Measurements from ENCODE around the gene HNRNPC.
"Not testable (repeated sequence)": the region's sequence is repeated elsewhere in the genome, so short reads cannot be mapped to it uniquely, and the experiment has no call there.

The HNRNPC gene

DNA sequence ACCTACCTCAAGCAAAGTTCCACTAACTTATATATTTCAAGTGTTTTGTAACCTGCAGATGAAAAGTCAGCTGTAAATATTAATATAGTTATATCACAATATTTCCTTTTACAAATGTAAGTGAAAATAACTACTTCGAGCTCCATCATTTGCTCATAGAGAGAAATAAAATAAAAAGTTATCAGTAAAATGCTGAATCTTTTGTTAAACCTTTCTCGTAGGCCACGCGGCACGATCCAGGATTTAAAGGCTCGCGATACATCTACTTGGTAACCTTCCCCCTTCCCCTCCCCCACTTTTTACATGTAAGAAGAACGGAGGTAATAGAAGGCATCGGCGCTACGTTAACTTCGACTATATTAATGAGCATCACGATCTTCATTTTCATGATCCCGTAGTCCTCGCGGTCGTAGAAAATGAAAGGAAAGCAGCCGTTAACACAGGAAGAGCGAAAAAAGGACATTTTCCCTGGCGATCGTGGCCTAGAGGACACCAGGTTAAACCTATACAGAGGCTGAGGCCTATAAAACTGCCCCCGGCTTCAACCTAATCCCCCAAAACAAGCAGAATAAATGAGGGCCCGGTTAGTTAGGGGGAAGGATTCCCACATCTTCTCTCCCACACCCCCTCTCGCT lies 508 bp downstream of the HNRNPC start:
- DNase-seq, result no peak

DNA sequence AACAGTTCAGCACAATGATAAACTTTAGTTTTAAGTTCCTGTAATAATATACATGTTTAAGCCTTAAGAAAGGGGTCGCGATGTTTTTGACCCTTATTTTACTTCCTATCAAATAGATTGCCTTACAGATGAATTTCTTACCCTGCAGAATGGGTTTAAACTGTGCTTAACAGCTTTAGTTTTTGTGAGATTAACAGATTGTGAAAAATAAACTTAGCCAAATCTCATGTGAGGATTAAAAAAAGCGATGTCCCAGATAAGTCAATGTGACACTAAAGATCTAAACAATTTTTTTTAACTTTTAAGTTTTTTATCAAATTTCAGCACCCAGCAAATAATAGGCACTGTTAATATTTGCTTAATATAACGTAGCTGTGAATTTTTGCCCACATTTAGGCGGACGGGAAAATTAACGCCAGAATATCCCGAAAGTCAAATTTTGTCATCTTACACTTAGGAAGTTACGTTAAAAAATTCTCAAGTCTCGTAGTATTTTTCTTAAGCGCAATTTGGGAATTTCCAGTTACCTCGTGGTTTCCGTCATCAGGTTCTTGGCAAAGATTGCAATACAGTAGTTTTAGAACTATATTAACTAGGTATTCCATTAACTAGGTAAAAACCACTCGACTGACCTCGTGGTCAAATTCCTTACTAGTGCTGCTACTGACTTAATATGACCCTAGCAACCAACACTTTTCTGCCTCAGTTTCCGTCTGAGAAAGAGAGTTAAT lies 1.2 kb downstream of the HNRNPC start:
- DNase-seq, result no peak

DNA sequence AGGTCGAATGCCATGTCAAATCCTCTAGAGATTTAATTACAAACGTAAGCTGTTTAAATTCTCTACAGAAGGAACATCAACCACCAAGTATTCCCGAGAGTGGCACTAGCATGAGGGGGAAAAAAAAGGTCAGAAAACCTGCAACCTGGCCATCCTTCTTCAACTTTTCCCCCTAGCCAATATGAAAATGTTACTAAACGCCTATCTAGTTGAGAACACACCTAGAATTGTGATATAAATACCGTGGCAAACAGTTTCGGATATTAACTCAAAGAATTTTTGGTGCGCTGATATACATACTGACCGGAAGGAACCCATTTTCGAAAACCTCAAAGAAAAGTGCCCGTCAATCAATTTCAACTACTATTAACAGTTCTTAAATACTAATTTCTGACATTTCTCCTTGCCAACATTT lies 1.8 kb downstream of the HNRNPC start:
- no peak for DNase-seq

DNA sequence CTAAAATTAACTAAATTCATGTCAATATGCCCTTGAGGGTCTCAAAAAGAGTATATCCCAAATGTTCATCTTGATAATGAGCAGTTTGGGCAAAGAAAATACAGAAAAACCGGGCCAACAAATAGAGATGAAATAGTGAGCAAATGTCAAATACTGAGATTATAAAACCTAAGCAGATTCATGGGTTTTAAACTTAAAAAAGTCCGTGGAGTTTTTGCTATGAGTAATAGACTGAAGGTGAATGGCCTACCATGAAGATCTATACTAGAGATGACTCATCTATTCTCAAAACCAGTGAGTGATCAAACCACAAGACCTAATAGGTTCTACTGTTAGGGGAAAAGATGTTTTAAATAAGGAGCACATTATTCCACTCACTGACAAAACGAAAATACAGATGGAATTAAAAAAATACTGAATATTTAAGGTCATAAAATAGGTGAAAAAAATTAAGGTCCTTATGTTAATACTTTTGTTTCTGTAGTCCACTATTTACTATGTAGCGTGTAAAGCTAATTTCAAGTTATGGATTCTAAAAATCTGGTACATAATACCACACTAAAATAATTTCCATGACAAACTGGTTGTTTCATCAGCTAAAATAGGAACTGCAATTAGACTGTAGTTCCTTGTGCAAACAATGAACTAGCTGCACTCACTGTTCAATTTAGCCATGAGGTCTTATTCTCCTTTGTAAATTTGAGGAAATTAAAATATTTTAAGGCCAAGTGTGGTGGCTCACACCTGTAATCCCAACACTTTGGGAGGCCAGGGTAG lies 5.0 kb downstream of the HNRNPC start:
- no peak for DNase-seq

DNA sequence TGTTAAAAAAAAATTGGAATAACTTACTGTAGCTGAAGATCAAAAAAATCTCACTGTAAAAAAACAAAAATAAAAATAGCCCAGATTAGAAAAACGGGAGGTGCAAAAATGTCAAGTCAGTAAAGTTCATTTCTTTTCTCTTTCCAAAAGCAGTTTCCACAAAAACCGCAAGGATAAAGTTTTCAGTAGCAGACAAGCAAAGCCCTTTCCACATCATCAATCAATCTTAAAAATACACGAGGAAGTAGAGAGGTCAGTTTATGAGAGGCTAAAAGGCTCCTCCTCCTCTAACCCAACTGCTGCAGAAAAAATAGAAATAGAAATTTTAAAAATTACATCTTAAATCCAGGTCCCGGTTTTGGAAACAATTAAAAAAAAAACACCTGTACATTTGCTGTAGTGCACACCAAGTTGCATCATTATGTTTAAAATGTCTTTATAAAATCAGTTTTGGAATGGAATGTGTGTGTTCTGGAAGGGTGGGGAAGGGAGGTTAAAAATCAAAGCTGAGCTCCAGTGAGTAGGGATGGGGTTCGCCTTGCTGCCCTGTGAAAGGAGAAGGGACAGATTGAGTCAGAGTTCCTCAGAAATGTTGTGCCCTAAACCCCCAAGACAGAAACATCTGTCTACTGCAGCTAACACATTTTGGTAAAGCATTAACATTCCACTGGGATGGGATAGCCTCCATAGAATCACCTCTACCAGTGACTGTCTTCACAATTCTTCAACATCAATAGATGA lies 5.8 kb downstream of the HNRNPC start:
- no peak for DNase-seq

DNA sequence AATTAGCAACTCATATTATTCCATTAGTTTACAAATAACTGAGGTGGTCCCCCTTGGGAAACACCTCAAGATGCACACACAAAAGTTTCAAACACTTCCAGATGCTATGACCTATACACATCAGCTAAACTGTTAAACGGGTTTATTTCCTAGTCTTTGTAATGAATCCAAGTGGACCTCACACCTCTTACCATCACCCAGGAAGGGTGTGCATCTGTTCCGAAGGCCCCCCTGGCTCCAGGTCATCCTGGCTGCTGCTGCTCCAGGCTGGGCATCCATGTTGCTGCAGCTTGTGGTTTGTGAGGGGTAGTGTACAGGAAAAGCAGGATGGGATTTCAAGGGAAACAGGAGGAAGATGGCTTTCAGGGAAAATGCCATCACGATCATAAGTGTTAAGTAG lies 6.8 kb downstream of the HNRNPC start:
- DNase-seq, result no peak

DNA sequence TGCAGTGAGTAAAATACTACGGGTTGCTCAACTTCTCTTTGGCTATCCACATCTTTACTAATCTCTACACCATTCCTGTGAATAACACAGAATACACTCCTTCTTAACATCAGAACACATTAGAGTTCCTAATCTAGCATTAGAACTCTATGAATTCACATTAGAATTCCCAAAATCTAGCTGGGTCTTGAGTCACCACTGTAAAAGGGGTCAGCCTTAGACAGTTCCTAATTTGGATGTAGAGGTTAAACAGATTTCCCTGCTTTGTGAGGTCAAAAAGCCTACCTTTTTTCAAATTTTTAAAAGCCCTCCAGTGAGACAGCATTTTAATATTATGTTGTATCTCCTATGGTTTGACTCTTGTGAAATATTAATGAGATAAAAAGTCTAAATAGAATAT lies 7.4 kb downstream of the HNRNPC start:
- DNase-seq, result no peak

DNA sequence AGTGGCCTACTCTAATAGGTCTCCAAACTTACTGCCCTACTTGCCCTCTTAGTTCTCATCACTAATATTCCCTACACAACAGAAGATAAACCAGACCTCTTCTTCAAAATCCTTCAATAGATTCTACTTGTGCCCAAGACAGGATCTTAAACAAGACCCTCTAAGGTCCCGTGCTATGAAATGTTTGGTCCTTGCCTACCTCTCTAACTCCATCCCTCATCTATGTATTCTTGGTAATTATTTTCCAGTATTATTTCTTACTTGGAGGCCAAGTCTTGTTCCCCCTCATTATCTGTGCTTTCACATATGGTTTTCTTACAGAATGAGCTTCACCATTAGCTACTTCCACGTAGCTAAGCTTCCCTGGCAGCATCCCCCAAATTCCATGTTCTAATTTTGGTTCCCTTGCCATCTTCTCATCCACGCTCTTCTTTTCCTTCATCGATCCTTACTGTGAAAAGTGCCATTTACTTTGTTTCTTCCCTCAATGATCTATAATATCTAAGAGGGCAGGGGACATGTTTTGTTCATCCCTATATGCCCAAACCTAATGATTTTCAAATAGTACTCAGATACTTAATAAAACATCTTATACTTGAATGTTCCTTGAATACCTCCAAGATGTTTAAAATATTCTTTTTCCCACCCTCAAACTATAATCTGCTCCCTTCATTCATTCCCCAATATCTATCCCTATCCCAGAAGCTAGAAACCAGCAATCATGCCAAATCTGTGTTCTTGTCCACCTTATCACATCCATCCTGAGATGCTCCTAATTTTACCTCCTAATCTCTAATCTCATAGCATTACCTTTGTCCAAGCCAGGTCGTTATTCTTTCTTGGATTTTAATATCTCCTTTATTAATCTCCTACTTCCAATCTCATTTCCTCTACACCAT lies 10.1 kb downstream of the HNRNPC start:
- no peak for DNase-seq

DNA sequence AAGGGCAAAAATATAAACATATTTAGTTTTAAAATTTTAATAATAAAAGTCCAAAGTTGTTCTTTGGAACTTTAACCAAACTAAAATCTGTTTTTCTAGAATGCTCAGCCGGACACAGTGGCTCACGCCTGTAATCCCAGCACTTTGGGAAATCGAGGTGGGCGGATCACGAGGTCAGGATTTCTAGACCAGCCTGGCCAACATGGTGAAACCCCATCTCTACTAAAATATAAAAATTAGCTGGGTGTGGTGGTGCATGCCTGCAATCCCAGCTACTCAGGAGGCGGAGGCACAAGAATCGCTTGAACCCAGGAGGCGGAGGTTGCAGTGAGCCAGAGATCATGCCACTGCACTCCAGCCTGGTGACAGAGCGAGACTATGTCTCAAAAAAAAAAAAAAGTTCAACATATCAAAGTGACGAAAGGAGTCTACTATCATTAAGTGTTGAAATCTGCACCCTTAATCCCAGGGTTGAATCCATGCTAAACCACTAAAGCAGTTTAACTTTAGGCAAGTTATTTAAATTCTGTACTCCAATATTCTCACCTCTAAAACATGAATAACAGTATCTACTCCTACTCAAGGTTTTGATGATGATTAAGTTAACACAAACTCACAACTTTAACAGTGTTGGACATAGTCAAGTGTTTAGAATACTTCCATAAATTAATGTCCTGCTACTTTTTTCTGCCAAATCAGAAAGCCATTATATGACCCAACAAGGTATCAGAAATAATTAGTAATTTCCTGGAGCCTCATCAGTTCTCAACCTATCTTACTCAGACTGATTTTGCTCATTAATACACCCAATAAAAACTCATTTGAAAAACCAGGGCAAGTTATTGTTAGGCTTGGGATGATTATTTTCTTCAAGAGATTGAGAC lies 11.0 kb downstream of the HNRNPC start:
- no peak for DNase-seq

DNA sequence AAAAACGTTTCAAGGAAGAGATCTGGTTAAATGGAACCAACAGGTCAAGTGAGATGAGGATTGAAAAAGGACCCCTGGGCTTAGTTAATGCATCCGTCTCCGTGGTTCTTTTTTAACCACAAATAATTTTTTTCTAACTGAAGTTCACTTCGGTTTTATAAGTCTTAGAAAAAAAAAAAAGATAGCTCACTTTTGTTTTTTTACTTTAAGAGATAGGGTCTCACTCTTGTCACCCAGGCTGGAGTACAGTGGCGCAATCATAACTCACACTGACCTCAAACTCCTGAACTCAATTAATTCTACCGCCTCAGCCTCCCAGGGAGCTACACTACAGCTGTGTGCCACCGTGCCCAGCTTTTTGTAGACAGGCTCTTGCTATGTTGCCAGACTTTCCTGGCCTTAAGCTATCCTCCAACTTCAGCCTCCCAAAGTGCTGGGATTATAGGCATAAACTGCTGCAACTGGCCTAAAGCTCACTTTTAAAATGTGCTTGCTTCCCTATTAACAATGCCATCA lies 11.8 kb downstream of the HNRNPC start:
- DNase-seq, result no peak

DNA sequence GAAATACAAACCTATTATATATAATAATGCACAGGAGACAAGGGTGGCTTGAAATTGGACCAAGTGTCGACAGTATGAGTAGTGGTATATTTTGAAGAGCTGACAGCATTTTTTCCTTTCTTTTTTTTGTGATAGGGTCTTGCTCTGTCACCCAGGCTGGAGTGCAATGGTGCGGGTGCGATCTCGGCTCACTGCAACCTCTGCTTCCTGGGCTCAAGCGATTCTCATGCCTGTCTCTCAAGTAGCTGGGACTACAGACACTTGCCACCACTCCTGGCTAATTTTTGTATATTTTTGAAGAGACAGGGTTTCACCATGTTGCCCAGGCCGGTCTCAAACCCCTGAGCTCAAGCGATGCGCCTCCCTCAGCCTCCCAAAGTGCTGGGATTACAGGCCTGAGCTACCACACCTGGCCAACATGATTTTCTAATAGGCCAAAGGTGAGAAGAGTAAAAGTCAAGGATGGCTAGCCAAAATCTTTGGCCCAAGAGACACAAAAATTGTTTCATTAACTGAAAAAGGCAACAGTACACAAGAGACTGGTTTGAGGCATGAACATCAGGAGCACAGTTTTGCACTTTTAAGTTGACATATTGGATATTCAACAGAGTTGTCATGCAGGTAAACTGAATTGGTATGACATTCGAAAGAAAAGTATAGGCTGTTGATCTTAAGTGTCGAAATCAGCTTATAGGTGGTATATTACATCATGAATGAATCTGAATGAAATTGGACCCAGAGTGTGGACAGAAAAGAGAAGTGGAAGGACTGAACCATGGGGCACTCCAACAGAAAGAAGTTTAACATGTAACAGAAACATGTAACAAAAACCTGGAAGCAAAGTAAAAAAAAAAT lies 12.5 kb downstream of the HNRNPC start:
- no peak for DNase-seq

DNA sequence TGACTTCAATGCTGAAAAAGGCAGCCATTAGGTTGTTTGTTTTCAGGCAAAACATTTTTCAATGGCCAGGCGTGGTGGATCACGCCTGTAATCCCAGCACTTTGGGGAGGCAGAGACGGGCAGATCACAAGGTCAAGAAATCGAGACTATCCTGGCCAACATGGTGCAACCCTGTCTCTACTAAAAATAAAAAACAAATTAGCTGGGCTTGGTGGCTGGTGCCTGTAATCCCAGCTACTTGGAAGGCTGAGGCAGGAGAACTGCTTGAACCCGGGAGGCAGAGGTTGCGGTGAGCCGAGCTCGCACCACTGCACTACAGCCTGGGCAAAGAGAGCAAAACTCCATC lies 13.2 kb downstream of the HNRNPC start:
- not testable (repeated sequence) for DNase-seq

DNA sequence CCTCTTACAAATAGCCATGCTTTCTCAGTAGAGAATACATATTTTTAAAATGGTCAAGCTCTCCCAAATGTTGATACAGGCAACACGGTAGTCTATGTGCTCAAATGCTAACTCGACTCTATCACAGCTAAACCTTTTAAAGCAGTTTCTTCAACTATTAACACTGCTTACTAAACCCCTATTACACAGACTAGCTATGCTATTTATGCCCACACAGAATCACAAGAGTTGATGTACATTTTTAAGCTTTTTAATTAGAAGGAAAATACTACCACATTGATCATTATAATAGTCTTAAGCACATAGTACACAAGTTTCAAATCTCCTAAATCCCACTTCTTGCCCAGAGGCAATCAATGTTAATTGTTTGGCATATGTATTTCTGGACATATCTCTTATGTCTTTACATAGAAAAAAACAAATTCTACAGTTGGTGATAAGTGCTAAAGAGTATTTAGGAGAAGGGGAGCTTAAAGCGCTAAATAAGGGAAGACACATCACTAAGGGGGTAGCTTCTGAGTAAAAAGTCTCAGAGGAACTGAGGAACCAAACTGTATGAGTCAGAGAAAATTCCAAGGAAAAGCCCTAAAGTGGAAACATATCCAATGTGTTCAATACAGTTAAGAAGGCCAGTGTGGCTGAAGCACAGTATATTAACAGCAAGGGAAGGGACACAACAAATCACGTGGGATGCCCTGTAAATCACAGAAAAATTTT lies 13.7 kb downstream of the HNRNPC start:
- DNase-seq, result no peak

DNA sequence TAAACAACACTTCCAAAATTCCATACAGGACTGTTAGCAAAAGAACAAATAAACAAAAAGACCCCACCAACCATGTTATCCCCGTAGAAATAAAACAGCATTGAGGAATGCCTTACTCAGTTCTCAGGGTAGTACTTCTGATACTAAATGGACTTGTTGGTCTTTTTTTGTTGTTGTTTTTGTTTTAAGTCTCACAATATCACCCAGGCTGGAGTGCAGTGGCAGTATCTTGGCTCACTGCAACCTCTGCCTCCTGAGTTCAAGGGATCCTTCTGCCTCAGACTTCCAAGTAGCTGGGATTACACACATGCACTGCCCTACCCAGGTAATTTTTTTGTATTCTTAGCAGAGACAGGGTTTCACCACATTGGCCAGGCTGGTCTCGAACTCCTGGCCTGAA lies 17.1 kb downstream of the HNRNPC start:
- DNase-seq, result no peak

DNA sequence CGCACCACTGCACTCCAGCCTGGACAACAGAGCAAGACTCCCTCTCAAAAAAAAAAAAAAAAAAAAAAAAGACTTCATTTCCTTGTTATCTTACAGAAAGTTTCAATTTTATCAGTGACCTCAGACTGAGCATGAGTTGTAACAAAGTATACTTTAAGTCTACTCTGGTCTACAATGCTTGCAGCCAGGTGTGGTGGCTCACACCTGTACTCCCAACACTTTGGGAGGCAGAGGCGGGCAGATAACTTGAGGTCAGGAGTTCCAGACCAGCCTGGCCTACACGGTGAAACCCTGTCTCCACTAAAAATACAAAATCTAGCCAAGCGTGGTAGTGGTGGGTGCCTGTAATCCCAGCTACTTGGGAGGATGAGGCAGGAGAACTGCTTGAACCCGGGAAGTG lies 18.0 kb downstream of the HNRNPC start:
- no peak for DNase-seq

DNA sequence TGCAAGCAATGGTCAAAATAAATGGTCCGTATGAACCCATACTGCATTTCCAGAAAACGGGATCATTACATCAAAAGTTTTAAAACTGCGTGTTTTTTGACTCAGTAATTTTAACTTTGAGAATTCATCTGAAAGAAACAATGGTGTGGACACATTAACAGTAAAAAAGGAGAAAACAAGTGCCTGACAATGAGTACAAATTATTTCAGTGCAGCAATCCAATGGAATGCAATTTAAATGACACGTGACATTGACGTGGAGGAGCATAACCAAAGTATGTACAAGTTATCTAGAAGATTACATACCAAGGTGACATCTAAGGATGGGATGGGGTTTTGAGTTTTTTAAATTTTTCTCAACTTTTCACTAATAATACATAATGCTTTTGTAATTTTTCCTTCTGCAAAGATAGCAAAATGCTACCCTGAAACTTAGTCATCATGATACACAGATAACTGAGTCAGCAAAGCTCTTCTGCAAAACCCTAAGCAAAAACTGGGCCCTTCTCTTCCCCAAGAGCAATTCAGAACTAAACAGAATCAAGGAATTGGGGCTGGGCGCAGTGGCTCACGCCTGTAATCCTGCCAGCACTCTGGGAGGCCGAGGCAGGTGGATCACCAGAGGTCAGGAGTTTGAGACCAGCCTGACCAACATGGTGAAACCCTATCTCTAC lies 20.4 kb downstream of the HNRNPC start:
- no peak for DNase-seq

DNA sequence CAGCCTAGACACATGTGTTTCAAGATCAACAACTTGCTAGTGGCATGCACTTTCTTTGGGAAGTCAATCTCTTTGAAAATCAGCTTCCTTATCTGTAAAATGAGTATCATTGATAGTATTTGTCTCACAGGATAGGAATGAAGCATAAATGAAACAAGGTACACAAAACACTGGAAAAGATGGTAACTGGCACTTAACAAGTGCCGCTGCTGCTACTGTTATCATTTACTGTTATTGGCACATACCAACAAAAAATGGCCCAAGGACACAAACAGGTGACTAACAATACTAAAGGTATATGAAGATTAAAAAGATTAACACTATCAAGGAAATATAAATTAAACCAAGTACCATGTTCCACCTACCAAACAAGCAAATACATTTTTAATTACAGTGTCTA lies 20.9 kb downstream of the HNRNPC start:
- no peak for DNase-seq

DNA sequence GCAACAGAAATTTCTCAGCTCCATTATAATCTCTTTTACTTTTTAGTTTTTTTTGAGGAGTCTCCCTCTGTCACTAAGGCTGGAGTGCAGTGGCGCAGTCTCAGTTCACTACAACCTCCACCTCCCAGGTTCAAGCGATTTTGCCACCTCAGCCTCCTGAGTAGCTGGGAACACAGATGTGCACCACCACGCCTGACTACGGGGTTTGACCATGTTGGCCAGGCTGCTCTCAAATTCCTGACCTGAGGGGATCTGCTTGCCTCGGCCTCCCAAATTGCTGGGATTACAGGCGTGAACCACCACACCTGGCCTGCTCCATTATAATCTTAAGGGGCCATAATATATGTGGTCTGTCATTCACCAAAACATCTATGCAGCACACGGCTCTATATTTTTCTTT lies 23.4 kb downstream of the HNRNPC start:
- no peak for DNase-seq

DNA sequence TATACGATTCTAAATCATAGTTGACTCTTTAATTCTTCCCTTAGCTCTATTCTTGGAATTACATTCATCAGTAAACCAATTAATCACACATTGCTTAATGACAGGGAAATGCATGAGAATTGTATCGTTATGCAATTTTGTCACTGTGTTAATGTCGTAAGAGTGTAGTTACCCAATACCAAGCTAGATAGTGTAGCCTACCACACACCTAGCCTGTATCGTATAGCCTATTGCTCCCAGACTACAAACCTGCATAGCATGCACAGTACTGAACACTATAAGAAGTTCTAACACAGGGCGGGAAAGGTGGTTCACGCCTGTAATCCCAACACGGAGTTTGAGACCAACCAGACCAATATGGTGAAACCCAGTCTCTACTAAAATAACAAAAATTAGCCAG lies 24.7 kb downstream of the HNRNPC start:
- DNase-seq, result no peak
